Myocyte (in vitro differentiated cells): Measurements from ENCODE around the gene MYO18B. TPM values are rescaled to one million over a fixed set of nuclear protein-coding genes. Genes with fewer than 3 reads are reported as not detected.

Experiments
- DNase-seq: peaks from one replicate; pipeline ENCODE4 v3.0.0-alpha.2; 2012; ENCODE audit warnings: low read depth
- total RNA-seq: library from RNA; depleted of rRNA; stranded (reverse); fragments of >200 nt; gene quantifications from 2 replicates; pipeline ENCODE4 v1.2.3, GENCODE V29; 2014

The MYO18B gene
- total RNA-seq, 1 donor from 2014 or later, result 165 TPM

- DNase-seq, result no peak
Measured at GRCh38 chr22:25976356-25976755, 234.4 kb downstream of the MYO18B start.

- DNase-seq, result no peak
Measured at GRCh38 chr22:25979968-25980367, 238.0 kb downstream of the MYO18B start.

- DNase-seq, result peak; percentile 50
Measured at GRCh38 chr22:25984911-25985310, 242.9 kb downstream of the MYO18B start.

GRCh38 chr22:25987948-25988347 lies 246.0 kb downstream of the MYO18B start:
- no peak for DNase-seq

GRCh38 chr22:25990940-25991339 lies 249.0 kb downstream of the MYO18B start:
- no peak for DNase-seq

GRCh38 chr22:25992331-25992730 lies 250.3 kb downstream of the MYO18B start:
- DNase-seq, result no peak

GRCh38 chr22:25996669-25997068 lies 254.7 kb downstream of the MYO18B start:
- no peak for DNase-seq

GRCh38 chr22:25997886-25998775 lies 256.1 kb downstream of the MYO18B start:
- DNase-seq, result no peak

GRCh38 chr22:26002456-26002855 lies 260.5 kb downstream of the MYO18B start:
- DNase-seq, result no peak

GRCh38 chr22:26004477-26004876 lies 262.5 kb downstream of the MYO18B start:
- no peak for DNase-seq

- no peak for DNase-seq
Measured at GRCh38 chr22:26008587-26008986, 266.6 kb downstream of the MYO18B start.

GRCh38 chr22:26016916-26017315 lies 274.9 kb downstream of the MYO18B start:
- no peak for DNase-seq

GRCh38 chr22:26017932-26018331 lies 275.9 kb downstream of the MYO18B start:
- no peak for DNase-seq

GRCh38 chr22:26019596-26019995 lies 277.6 kb downstream of the MYO18B start:
- DNase-seq, result no peak

- DNase-seq, result no peak
Measured at GRCh38 chr22:26021516-26021915, 279.5 kb downstream of the MYO18B start.

GRCh38 chr22:26023104-26023775 lies 281.3 kb downstream of the MYO18B start:
- DNase-seq, result no peak

GRCh38 chr22:26025626-26026025 lies 283.6 kb downstream of the MYO18B start:
- no peak for DNase-seq

- DNase-seq, result no peak
Measured at GRCh38 chr22:26027341-26027740, 285.4 kb downstream of the MYO18B start.

- no peak for DNase-seq
Measured at GRCh38 chr22:26031641-26032040, 289.7 kb downstream of the MYO18B start.

- no peak for DNase-seq
Measured at GRCh38 chr22:26033071-26033470, 291.1 kb downstream of the MYO18B start.

GRCh38 chr22:26033586-26033985 lies 291.6 kb downstream of the MYO18B start:
- DNase-seq, result no peak

GRCh38 chr22:26035523-26035922 lies 293.5 kb downstream of the MYO18B start:
- no peak for DNase-seq

- DNase-seq, result peak; percentile 27
Measured at GRCh38 chr22:26038365-26038764, 296.4 kb downstream of the MYO18B start.
